CD4-positive, CD25-positive, alpha-beta regulatory T cell (primary cell): Measurements from ENCODE around the gene MALRD1. TPM values are rescaled to one million over a fixed set of nuclear protein-coding genes. Genes with fewer than 3 reads are reported as not detected.
A peak's percentile ranks its signal among the peaks of the same experiment; 100 is the strongest.

ENCODE experiments used
- ATAC-seq, 2 donors: fragments of 150-1000 bp; cut with Tn5 transposase; one replicate each; pipeline ENCODE4 v1.10.0; 2021; ENCODE audit warnings: low read depth in 2 of 2, moderate number of reproducible peaks in 2 of 2, moderate library complexity in 1 of 2
- DNase-seq, 3 donors: peaks; one replicate each; pipeline versions ENCODE4 v3.0.0 to v3.0.0-alpha.2; 2012 to 2022; ENCODE audit warnings: mixed read lengths in 1 of 3
- H3K27ac ChIP-seq: one replicate; pipeline ENCODE4 v1.7.0; 2013; ENCODE audit warnings: mild to moderate bottlenecking, low read length; ENCODE audit not compliant: insufficient read depth, poor library complexity, severe bottlenecking
- H3K27me3 ChIP-seq: one replicate; pipeline ENCODE4 v1.7.0; 2013; ENCODE audit warnings: low read length; ENCODE audit not compliant: control insufficient read depth, insufficient read depth
- H3K36me3 ChIP-seq: one replicate; pipeline ENCODE4 v1.7.0; 2013; ENCODE audit warnings: mild to moderate bottlenecking, low read length, moderate library complexity; ENCODE audit not compliant: control insufficient read depth, insufficient read depth
- H3K4me1 ChIP-seq: 2 replicates; pipeline ENCODE4 v1.7.0; 2013; ENCODE audit warnings: mild to moderate bottlenecking, low read length; ENCODE audit not compliant: insufficient read depth, control insufficient read depth, poor library complexity, severe bottlenecking
- H3K4me3 ChIP-seq: one replicate; pipeline ENCODE4 v1.7.0; 2013; ENCODE audit warnings: low read depth, mild to moderate bottlenecking, low read length, moderate library complexity
- H3K9me3 ChIP-seq, 2 experiments: 1 replicate in 1 of 2; 2 replicates in 1 of 2; pipeline ENCODE4 v1.7.0; 2013; ENCODE audit warnings: low read length in 2 of 2, mild to moderate bottlenecking in 1 of 2, moderate library complexity in 1 of 2; ENCODE audit not compliant: control insufficient read depth in 2 of 2
- H3K27ac Mint-ChIP-seq, 3 donors: one replicate each; pipeline ENCODE4 v1.8.0; 2020 to 2022; ENCODE audit warnings: mild to moderate bottlenecking in 3 of 3, mixed read lengths in 3 of 3, moderate library complexity in 2 of 3
- H3K27me3 Mint-ChIP-seq: one replicate; pipeline ENCODE4 v1.8.0; 2022; ENCODE audit warnings: mild to moderate bottlenecking, mixed read lengths
- H3K36me3 Mint-ChIP-seq: one replicate; pipeline ENCODE4 v1.8.0; 2020; ENCODE audit warnings: mixed read lengths
- H3K4me1 Mint-ChIP-seq, 4 donors: one replicate each; pipeline ENCODE4 v1.8.0; 2020 to 2022; ENCODE audit warnings: mixed read lengths in 4 of 4, mild to moderate bottlenecking in 1 of 4
- H3K4me3 Mint-ChIP-seq, 4 donors: one replicate each; pipeline ENCODE4 v1.8.0; 2020 to 2022; ENCODE audit warnings: mild to moderate bottlenecking in 4 of 4, mixed read lengths in 4 of 4, moderate library complexity in 3 of 4
- H3K9me3 Mint-ChIP-seq, 7 donors: one replicate each; pipeline ENCODE4 v1.8.0; 2020 to 2022; ENCODE audit warnings: mixed read lengths in 7 of 7, mild to moderate bottlenecking in 3 of 7, moderate library complexity in 2 of 7
- polyA plus RNA-seq, 4 donors: library from polyadenylated mRNA; unstranded; fragments of 300-500 nt; fragmentation: Illumina TruSeq; gene quantifications; one replicate each; pipeline ENCODE4 v1.2.3, GENCODE V29; 2021
- total RNA-seq: library from RNA; stranded (reverse); gene quantifications from one replicate; pipeline ENCODE4 v1.2.3, GENCODE V29; 2022

The MALRD1 gene
- total and polyA plus RNA-seq, 5 donors from 2014 or later, result not detected

GRCh38 chr10:19431622-19432351, 383.2 kb downstream of the MALRD1 start:
- Histone ChIP-seq H3K36me3 (no peaks in the 10 kb centered on the region), H3K27ac (no peak overlapping the region), H3K9me3 (peaks cover 0 to 3% of the 10 kb centered on the region in 2 experiments), H3K4me3 (no peak overlapping the region), H3K4me1 (no peaks in the 10 kb centered on the region), H3K27me3 (no peaks in the 10 kb centered on the region)
- Mint-ChIP-seq H3K4me3 (no peak overlapping the region), H3K9me3 (peaks cover 2 to 19% (median 6%) of the 10 kb centered on the region in 7 donors), H3K36me3 (no peaks in the 10 kb centered on the region), H3K4me1 (no peaks in the 10 kb centered on the region), H3K27me3 (no peaks in the 10 kb centered on the region), H3K27ac (no peak overlapping the region)
- no peak for ATAC-seq
- DNase-seq, result no peak

- no peak overlapping the region for H3K4me3 ChIP-seq
- no peaks in the 10 kb centered on the region for H3K27me3 ChIP-seq
- ATAC-seq (no peak), DNase-seq (no peak)
- H3K27ac Mint-ChIP-seq, result no peak overlapping the region
- peaks cover 2 to 7% (median 5%) of the 10 kb centered on the region in 7 donors for H3K9me3 Mint-ChIP-seq
- no peak overlapping the region for H3K27ac ChIP-seq
- no peaks in the 10 kb centered on the region for H3K36me3 Mint-ChIP-seq
- H3K4me3 Mint-ChIP-seq, result no peak overlapping the region
- no peaks in the 10 kb centered on the region for H3K36me3 ChIP-seq
- no peaks in the 10 kb centered on the region for H3K9me3 ChIP-seq
- no peaks in the 10 kb centered on the region for H3K27me3 Mint-ChIP-seq
- H3K4me1 Mint-ChIP-seq, result no peaks in the 10 kb centered on the region
- no peaks in the 10 kb centered on the region for H3K4me1 ChIP-seq
These were observed 401.3 kb downstream of the MALRD1 start for GRCh38 chr10:19449860-19450259.

- Mint-ChIP-seq H3K9me3 (peaks cover 0 to 7% (median 5%) of the 10 kb centered on the region in 7 donors), H3K36me3 (no peaks in the 10 kb centered on the region), H3K27me3 (no peaks in the 10 kb centered on the region), H3K4me3 (no peak overlapping the region), H3K4me1 (no peaks in the 10 kb centered on the region), H3K27ac (no peak overlapping the region)
- Histone ChIP-seq H3K36me3 (no peaks in the 10 kb centered on the region), H3K9me3 (no peaks in the 10 kb centered on the region), H3K27ac (no peak overlapping the region), H3K4me1 (no peaks in the 10 kb centered on the region), H3K4me3 (no peak overlapping the region), H3K27me3 (no peaks in the 10 kb centered on the region)
- ATAC-seq, result no peak
- DNase-seq, result no peak
These were observed 402.8 kb downstream of the MALRD1 start for GRCh38 chr10:19451356-19451755.

GRCh38 chr10:19451937-19452336, 403.3 kb downstream of the MALRD1 start:
- Histone ChIP-seq H3K36me3 (no peaks in the 10 kb centered on the region), H3K9me3 (no peaks in the 10 kb centered on the region), H3K27me3 (no peaks in the 10 kb centered on the region), H3K27ac (no peak overlapping the region), H3K4me1 (no peaks in the 10 kb centered on the region), H3K4me3 (no peak overlapping the region)
- H3K9me3 Mint-ChIP-seq, result peaks cover 0 to 7% (median 5%) of the 10 kb centered on the region in 7 donors
- no peak for ATAC-seq
- H3K4me3 Mint-ChIP-seq, result no peak overlapping the region
- no peak for DNase-seq
- H3K27ac Mint-ChIP-seq, result peak overlapping the region in 1 of 3 donors; percentile 5
- no peaks in the 10 kb centered on the region for H3K27me3 Mint-ChIP-seq
- no peaks in the 10 kb centered on the region for H3K4me1 Mint-ChIP-seq
- no peaks in the 10 kb centered on the region for H3K36me3 Mint-ChIP-seq

- Mint-ChIP-seq H3K27ac (no peak overlapping the region), H3K36me3 (no peaks in the 10 kb centered on the region), H3K27me3 (no peaks in the 10 kb centered on the region), H3K4me1 (no peaks in the 10 kb centered on the region), H3K9me3 (peaks cover 0 to 7% (median 2%) of the 10 kb centered on the region in 7 donors), H3K4me3 (no peak overlapping the region)
- Histone ChIP-seq H3K4me3 (no peak overlapping the region), H3K27me3 (no peaks in the 10 kb centered on the region), H3K4me1 (no peaks in the 10 kb centered on the region), H3K36me3 (no peaks in the 10 kb centered on the region), H3K9me3 (no peaks in the 10 kb centered on the region), H3K27ac (no peak overlapping the region)
- no peak for DNase-seq
- no peak for ATAC-seq
These were observed 405.4 kb downstream of the MALRD1 start for GRCh38 chr10:19453967-19454366.

- H3K4me3 Mint-ChIP-seq, result no peak overlapping the region
- Histone ChIP-seq H3K9me3 (no peaks in the 10 kb centered on the region), H3K36me3 (no peaks in the 10 kb centered on the region), H3K4me3 (no peak overlapping the region), H3K4me1 (no peaks in the 10 kb centered on the region), H3K27me3 (no peaks in the 10 kb centered on the region), H3K27ac (no peak overlapping the region)
- H3K9me3 Mint-ChIP-seq, result peaks cover 0 to 22% (median 6%) of the 10 kb centered on the region in 7 donors
- no peaks in the 10 kb centered on the region for H3K27me3 Mint-ChIP-seq
- H3K4me1 Mint-ChIP-seq, result no peaks in the 10 kb centered on the region
- H3K27ac Mint-ChIP-seq, result no peak overlapping the region
- ATAC-seq, result no peak
- no peaks in the 10 kb centered on the region for H3K36me3 Mint-ChIP-seq
- no peak for DNase-seq
These were observed 413.0 kb downstream of the MALRD1 start for GRCh38 chr10:19461588-19461987.

- ATAC-seq (no peak), DNase-seq (no peak)
- Mint-ChIP-seq H3K4me1 (no peaks in the 10 kb centered on the region), H3K4me3 (no peak overlapping the region), H3K36me3 (no peaks in the 10 kb centered on the region), H3K9me3 (peaks cover 0 to 24% (median 5%) of the 10 kb centered on the region in 7 donors), H3K27me3 (no peaks in the 10 kb centered on the region), H3K27ac (no peak overlapping the region)
- no peaks in the 10 kb centered on the region for H3K9me3 ChIP-seq
- no peaks in the 10 kb centered on the region for H3K27me3 ChIP-seq
- H3K4me3 ChIP-seq, result no peak overlapping the region
- H3K4me1 ChIP-seq, result no peaks in the 10 kb centered on the region
- H3K36me3 ChIP-seq, result no peaks in the 10 kb centered on the region
- H3K27ac ChIP-seq, result no peak overlapping the region
These were observed 418.1 kb downstream of the MALRD1 start for GRCh38 chr10:19466709-19467108.

GRCh38 chr10:19468413-19468812, 419.8 kb downstream of the MALRD1 start:
- no peaks in the 10 kb centered on the region for H3K27me3 Mint-ChIP-seq

More at GRCh38 chr10:19468413-19468812, 419.8 kb downstream of the MALRD1 start:
- Histone ChIP-seq H3K9me3 (no peaks in the 10 kb centered on the region), H3K4me3 (no peak overlapping the region), H3K27ac (no peak overlapping the region), H3K36me3 (no peaks in the 10 kb centered on the region), H3K4me1 (no peaks in the 10 kb centered on the region), H3K27me3 (no peaks in the 10 kb centered on the region)
- Mint-ChIP-seq H3K9me3 (peaks cover 0 to 23% (median 6%) of the 10 kb centered on the region in 7 donors), H3K36me3 (no peaks in the 10 kb centered on the region), H3K4me3 (no peak overlapping the region), H3K27ac (no peak overlapping the region), H3K4me1 (no peaks in the 10 kb centered on the region)
- ATAC-seq (no peak), DNase-seq (no peak)
